Ectodermal cell (in vitro differentiated cells): Measurements from ENCODE around the gene ADARB2.

Source experiments
- H3K27ac ChIP-seq: 2 replicates; pipeline ENCODE4 v1.7.0; 2013; ENCODE audit warnings: mild to moderate bottlenecking, low read depth, low read length; ENCODE audit not compliant: insufficient read depth, poor library complexity, severe bottlenecking
- H3K27me3 ChIP-seq: 2 replicates; pipeline ENCODE4 v1.7.0; 2013; ENCODE audit warnings: mild to moderate bottlenecking, low read length; ENCODE audit not compliant: insufficient read depth, control insufficient read depth, poor library complexity, severe bottlenecking
- H3K36me3 ChIP-seq: one replicate; pipeline ENCODE4 v1.7.0; 2013; ENCODE audit warnings: low read length; ENCODE audit not compliant: control insufficient read depth, insufficient read depth
- H3K4me1 ChIP-seq: one replicate; pipeline ENCODE4 v1.7.0; 2013; ENCODE audit warnings: low read length; ENCODE audit not compliant: control insufficient read depth, insufficient read depth
- H3K4me3 ChIP-seq: 2 replicates; pipeline ENCODE4 v1.7.0; 2013; ENCODE audit warnings: low read depth, low read length, control low read depth; ENCODE audit not compliant: insufficient read depth
- H3K9me3 ChIP-seq: 2 replicates; pipeline ENCODE4 v1.7.0; 2013; ENCODE audit warnings: mild to moderate bottlenecking, low read length, moderate library complexity; ENCODE audit not compliant: control insufficient read depth
- WGBS, 2 experiments: methylation state at CpG; one replicate each; pipeline ENCODE4 v1.1.7; 2013; ENCODE audit warnings: missing lambda C conversion rate in 2 of 2; 5-methylcytosine and 5-hydroxymethylcytosine counted together

The ADARB2 gene

GRCh38 chr10:1196656-1197055, 540.7 kb downstream of the ADARB2 start:
- no peaks in the 10 kb centered on the region for H3K36me3 ChIP-seq
- H3K27me3 ChIP-seq, result no peaks in the 10 kb centered on the region
- WGBS, 2 experiments, result 94 to 96% methylated on average over 2 of the region's 2 CpGs
- no peak overlapping the region for H3K27ac ChIP-seq
- no peaks in the 10 kb centered on the region for H3K9me3 ChIP-seq
- H3K4me1 ChIP-seq, result peaks cover 8% of the 10 kb centered on the region
- no peak overlapping the region for H3K4me3 ChIP-seq

GRCh38 chr10:1195828-1196227, 541.5 kb downstream of the ADARB2 start:
- no peaks in the 10 kb centered on the region for H3K36me3 ChIP-seq
- no peak overlapping the region for H3K4me3 ChIP-seq
- H3K27ac ChIP-seq, result no peak overlapping the region
- 51 to 64% methylated on average over 9 of the region's 9 CpGs for WGBS, 2 experiments
- H3K27me3 ChIP-seq, result no peaks in the 10 kb centered on the region
- no peaks in the 10 kb centered on the region for H3K9me3 ChIP-seq
- H3K4me1 ChIP-seq, result peaks cover 8% of the 10 kb centered on the region

- Histone ChIP-seq H3K4me3 (no peak overlapping the region), H3K36me3 (no peaks in the 10 kb centered on the region), H3K27me3 (no peaks in the 10 kb centered on the region), H3K9me3 (no peaks in the 10 kb centered on the region), H3K27ac (no peak overlapping the region), H3K4me1 (peaks cover 8% of the 10 kb centered on the region)
- whole genome bisulfite sequencing, 2 experiments, result 68 to 69% methylated on average over 7 of the region's 7 CpGs
Measured at GRCh38 chr10:1194161-1194560, 543.2 kb downstream of the ADARB2 start.

- H3K36me3 ChIP-seq, result no peaks in the 10 kb centered on the region
- peaks cover 2% of the 10 kb centered on the region for H3K4me1 ChIP-seq
- 87 to 88% methylated on average over 4 of the region's 4 CpGs for WGBS, 2 experiments
- no peaks in the 10 kb centered on the region for H3K9me3 ChIP-seq
- H3K4me3 ChIP-seq, result no peak overlapping the region
- no peaks in the 10 kb centered on the region for H3K27me3 ChIP-seq
- H3K27ac ChIP-seq, result no peak overlapping the region
Measured at GRCh38 chr10:1193561-1193960, 543.8 kb downstream of the ADARB2 start.

- no peaks in the 10 kb centered on the region for H3K9me3 ChIP-seq
- WGBS, 2 experiments, result 76 to 79% methylated on average over 7 of the region's 7 CpGs
- H3K27me3 ChIP-seq, result no peaks in the 10 kb centered on the region
- no peak overlapping the region for H3K4me3 ChIP-seq
- no peak overlapping the region for H3K27ac ChIP-seq
- H3K4me1 ChIP-seq, result no peaks in the 10 kb centered on the region
- no peaks in the 10 kb centered on the region for H3K36me3 ChIP-seq
Measured at GRCh38 chr10:1191752-1192151, 545.6 kb downstream of the ADARB2 start.

DNA sequence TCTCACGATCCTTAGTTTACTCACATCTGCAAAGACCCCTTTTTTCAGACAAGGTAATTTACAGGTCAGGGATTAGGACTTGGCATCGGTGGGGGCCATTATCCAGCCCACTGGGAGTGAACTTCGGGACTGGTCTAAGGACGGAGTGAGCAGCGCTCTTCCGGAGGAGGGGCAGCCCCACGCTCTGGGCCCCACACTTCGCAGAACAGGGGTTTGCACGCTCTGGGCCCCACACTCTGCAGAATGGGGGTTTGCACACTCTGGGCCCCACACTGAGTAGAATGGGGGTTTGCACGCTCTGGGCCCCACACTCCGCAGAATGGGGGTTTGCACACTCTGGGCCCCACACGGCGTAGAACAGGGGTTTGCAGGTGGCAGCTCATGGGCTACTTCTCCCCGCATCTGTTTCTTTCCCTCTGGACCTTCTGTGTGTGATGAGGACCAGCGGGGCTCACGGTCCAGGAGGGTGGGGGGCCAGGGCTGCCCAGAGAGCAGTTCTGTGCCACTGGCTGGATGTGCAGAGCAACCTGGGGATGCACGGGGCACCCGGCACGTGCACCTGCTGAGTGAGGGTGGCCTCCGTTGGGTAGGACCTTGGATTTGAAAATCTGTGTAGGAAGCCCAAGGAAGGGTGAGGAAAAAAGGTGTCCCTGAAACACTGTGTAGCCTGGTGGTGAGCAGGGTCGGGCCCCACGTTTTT, 546.4 kb downstream of the ADARB2 start:
- H3K27me3 ChIP-seq, result no peaks in the 10 kb centered on the region
- no peaks in the 10 kb centered on the region for H3K9me3 ChIP-seq
- H3K27ac ChIP-seq, result no peak overlapping the region
- H3K4me1 ChIP-seq, result no peaks in the 10 kb centered on the region
- no peaks in the 10 kb centered on the region for H3K36me3 ChIP-seq
- H3K4me3 ChIP-seq, result no peak overlapping the region
- WGBS, 2 experiments, result 91 to 94% methylated on average over 22 of the region's 22 CpGs

GRCh38 chr10:1190052-1190395, 547.3 kb downstream of the ADARB2 start:
- H3K4me1 ChIP-seq, result no peaks in the 10 kb centered on the region
- H3K36me3 ChIP-seq, result no peaks in the 10 kb centered on the region
- no peak overlapping the region for H3K27ac ChIP-seq
- H3K4me3 ChIP-seq, result no peak overlapping the region
- no peaks in the 10 kb centered on the region for H3K9me3 ChIP-seq
- 95% methylated on average over 12 of the region's 12 CpGs for WGBS, 2 experiments
- no peaks in the 10 kb centered on the region for H3K27me3 ChIP-seq

DNA sequence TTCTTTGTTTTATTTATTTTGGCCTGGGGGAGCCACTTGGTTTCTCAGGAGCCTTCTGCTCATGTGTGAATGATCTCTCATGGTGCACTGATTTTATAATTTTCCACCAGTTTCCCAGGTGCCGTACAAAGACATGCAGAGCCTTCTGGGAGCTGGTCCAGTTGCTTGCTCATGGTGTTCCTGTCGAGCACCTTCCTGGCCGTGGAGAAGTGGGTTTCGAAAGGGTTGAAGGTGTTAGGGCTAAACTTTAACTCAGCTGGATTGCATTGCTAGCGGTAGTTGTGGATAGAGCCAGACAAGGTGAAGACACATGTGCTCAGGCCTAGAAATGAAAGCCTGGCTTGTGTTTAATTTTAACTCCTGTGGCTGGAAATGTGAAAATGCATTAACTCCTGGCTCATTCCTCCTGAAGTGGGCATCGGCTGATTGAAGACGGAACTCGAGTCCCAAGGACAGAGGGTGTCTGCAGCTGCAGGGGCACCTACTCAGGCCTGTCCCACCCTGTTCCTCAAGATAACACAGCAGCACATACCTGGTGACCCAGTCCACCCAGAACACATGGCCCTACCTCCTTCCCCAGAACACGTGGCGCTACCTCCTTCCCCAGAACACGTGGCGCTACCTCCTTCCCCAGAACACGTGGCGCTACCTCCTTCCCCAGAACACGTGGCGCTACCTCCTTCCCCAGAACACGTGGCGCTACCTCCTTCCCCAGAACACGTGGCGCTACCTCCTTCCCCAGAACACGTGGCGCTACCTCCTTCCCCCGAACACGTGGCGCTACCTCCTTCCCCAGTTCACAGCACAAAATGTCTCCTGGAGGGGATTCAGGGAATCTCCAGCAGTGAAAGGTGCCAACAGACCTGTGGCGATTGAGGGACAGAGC, 547.9 kb downstream of the ADARB2 start:
- Histone ChIP-seq H3K4me3 (no peak overlapping the region), H3K4me1 (no peaks in the 10 kb centered on the region), H3K27ac (no peak overlapping the region), H3K9me3 (no peaks in the 10 kb centered on the region), H3K36me3 (no peaks in the 10 kb centered on the region), H3K27me3 (no peaks in the 10 kb centered on the region)
- 95 to 97% methylated on average over 22 to 23 of the region's 26 CpGs for WGBS, 2 experiments

GRCh38 chr10:1188558-1189135, 548.7 kb downstream of the ADARB2 start:
- Histone ChIP-seq H3K4me3 (no peak overlapping the region), H3K9me3 (no peaks in the 10 kb centered on the region), H3K27me3 (no peaks in the 10 kb centered on the region), H3K36me3 (no peaks in the 10 kb centered on the region), H3K27ac (no peak overlapping the region), H3K4me1 (no peaks in the 10 kb centered on the region)
- 93 to 95% methylated on average over 14 of the region's 14 CpGs for WGBS, 2 experiments

- H3K27ac ChIP-seq, result no peak overlapping the region
- H3K27me3 ChIP-seq, result no peaks in the 10 kb centered on the region
- WGBS, 2 experiments, result 73 to 74% methylated on average over 11 of the region's 11 CpGs
- H3K9me3 ChIP-seq, result no peaks in the 10 kb centered on the region
- no peaks in the 10 kb centered on the region for H3K4me1 ChIP-seq
- H3K36me3 ChIP-seq, result no peaks in the 10 kb centered on the region
- no peak overlapping the region for H3K4me3 ChIP-seq
Measured at GRCh38 chr10:1187855-1188557, 549.3 kb downstream of the ADARB2 start.
